SK-N-SH treated with all-trans-retinoic acid at 6 μM for 48 hours (cell line): ENCODE results near the gene CHP2.

Experiments used
- ARNTL ChIP-seq: fragments of 450-650 bp; formaldehyde crosslinking; IDR thresholded peaks from 2 replicates; pipeline ENCODE4 v1.5.0; 2020; ENCODE audit warnings: low read depth, mild to moderate bottlenecking, moderate library complexity, borderline replicate concordance
- ISL1 ChIP-seq: fragments of 250-450 bp; sonication (Bioruptor Pico); IDR thresholded peaks from 2 replicates; pipeline ENCODE4 v2.1.2; 2022; ENCODE audit warnings: mild to moderate bottlenecking, moderate library complexity
- PATZ1 ChIP-seq: fragments of 250-450 bp; sonication (Bioruptor Pico); IDR thresholded peaks from 2 replicates; pipeline ENCODE4 v1.8.0; 2020; ENCODE audit warnings: mild to moderate bottlenecking, moderate library complexity, borderline replicate concordance
- PPARA ChIP-seq: fragments of 250-450 bp; sonication (Bioruptor Pico); IDR thresholded peaks from 2 replicates; pipeline ENCODE4 v1.5.0; 2020; ENCODE audit warnings: mild to moderate bottlenecking, borderline replicate concordance
- ZFP3 ChIP-seq: fragments of 250-450 bp; sonication (Bioruptor Pico); IDR thresholded peaks from 2 replicates; pipeline ENCODE4 v1.5.0; 2020; ENCODE audit warnings: mild to moderate bottlenecking, moderate library complexity
- ZFP30 ChIP-seq: fragments of 450-650 bp; formaldehyde crosslinking; IDR thresholded peaks from 2 replicates; pipeline ENCODE4 v1.5.0; 2022; ENCODE audit warnings: mild to moderate bottlenecking, moderate library complexity

- TF ChIP-seq PPARA (CRISPR knock-in tag) (no peak), ISL1 (CRISPR knock-in tag) (no peak), ZFP30 (CRISPR knock-in tag) (no peak), ZFP3 (CRISPR knock-in tag) (no peak), ARNTL (CRISPR knock-in tag) (no peak), PATZ1 (CRISPR knock-in tag) (no peak)
These were observed 45.3 kb upstream of the CHP2 start for GRCh38 chr16:23709536-23709935.
